Neural crest cell (in vitro differentiated cells): Measurements from ENCODE around the gene GALNS. TPM values are rescaled to one million over a fixed set of nuclear protein-coding genes. Genes with fewer than 3 reads are reported as not detected.

ENCODE experiments used
- DNase-seq: peaks from one replicate; pipeline ENCODE4 v3.0.0; 2021; ENCODE audit warnings: low read depth, mixed read lengths, low spot score
- H3K27ac Mint-ChIP-seq: one replicate; pipeline ENCODE4 v1.8.0; 2021; ENCODE audit warnings: mild to moderate bottlenecking, mixed read lengths; ENCODE audit not compliant: unreplicated experiment
- H3K27me3 Mint-ChIP-seq: 2 replicates; pipeline ENCODE4 v1.8.0; 2021; ENCODE audit warnings: low read depth, mild to moderate bottlenecking, mixed read lengths
- H3K36me3 Mint-ChIP-seq: 2 replicates; pipeline ENCODE4 v1.8.0; 2021; ENCODE audit warnings: low read depth, mild to moderate bottlenecking, mixed read lengths
- H3K4me1 Mint-ChIP-seq: 2 replicates; pipeline ENCODE4 v1.8.0; 2021; ENCODE audit warnings: mixed read lengths
- H3K4me3 Mint-ChIP-seq: one replicate; pipeline ENCODE4 v1.8.0; 2021; ENCODE audit warnings: mild to moderate bottlenecking, mixed read lengths
- H3K9me3 Mint-ChIP-seq: 2 replicates; pipeline ENCODE4 v1.8.0; 2021; ENCODE audit warnings: mixed read lengths
- CTCF ChIP-seq: fragments of 200-600 bp; sonication (generic); conservative IDR thresholded peaks from 2 replicates; pipeline ENCODE4 v1.5.0; 2021; ENCODE audit warnings: antibody characterized with exemption, mild to moderate bottlenecking
- total RNA-seq: library from RNA; stranded (reverse); gene quantifications from 2 replicates; pipeline ENCODE4 v1.2.1, GENCODE V29; 2021

GALNS gene
- total RNA-seq, 1 donor from 2014 or later: 19.7 TPM

GRCh38 chr16:88821168-88821850 is 35.4 kb downstream of the GALNS start:
- no peak for DNase-seq
- Mint-ChIP-seq H3K36me3 (no peaks in the 10 kb centered on the region), H3K4me1 (no peaks in the 10 kb centered on the region), H3K27me3 (no peaks in the 10 kb centered on the region), H3K4me3 (no peak overlapping the region), H3K9me3 (no peaks in the 10 kb centered on the region), H3K27ac (no peak overlapping the region)
- TF ChIP-seq CTCF: no peak

- H3K36me3 Mint-ChIP-seq: no peaks in the 10 kb centered on the region
- no peak for DNase-seq
- TF ChIP-seq CTCF: no peak
- H3K27me3 Mint-ChIP-seq: no peaks in the 10 kb centered on the region
- no peaks in the 10 kb centered on the region for H3K9me3 Mint-ChIP-seq
- H3K4me3 Mint-ChIP-seq: no peak overlapping the region
- H3K27ac Mint-ChIP-seq: no peak overlapping the region
- H3K4me1 Mint-ChIP-seq: no peaks in the 10 kb centered on the region
These were observed 36.2 kb downstream of the GALNS start for GRCh38 chr16:88820385-88821025.

- no peak for TF ChIP-seq CTCF
- Mint-ChIP-seq H3K4me1 (no peaks in the 10 kb centered on the region), H3K36me3 (no peaks in the 10 kb centered on the region), H3K4me3 (no peak overlapping the region), H3K9me3 (no peaks in the 10 kb centered on the region), H3K27me3 (no peaks in the 10 kb centered on the region), H3K27ac (no peak overlapping the region)
- no peak for DNase-seq
These were observed 37.6 kb downstream of the GALNS start for GRCh38 chr16:88819126-88819525.

GRCh38 chr16:88818575-88818874 is 38.2 kb downstream of the GALNS start:
- DNase-seq: no peak
- TF ChIP-seq CTCF: no peak
- H3K4me1 Mint-ChIP-seq: peaks cover 5% of the 10 kb centered on the region
- peak overlapping the region; percentile 18 for H3K4me3 Mint-ChIP-seq
- H3K36me3 Mint-ChIP-seq: no peaks in the 10 kb centered on the region
- H3K27me3 Mint-ChIP-seq: peaks cover 4% of the 10 kb centered on the region
- H3K27ac Mint-ChIP-seq: no peak overlapping the region
- H3K9me3 Mint-ChIP-seq: no peaks in the 10 kb centered on the region

- no peak for TF ChIP-seq CTCF
These were observed 38.8 kb downstream of the GALNS start for GRCh38 chr16:88817785-88818574.

More at GRCh38 chr16:88817785-88818574, 38.8 kb downstream of the GALNS start:
- Mint-ChIP-seq H3K4me1 (peaks cover 5% of the 10 kb centered on the region), H3K4me3 (no peak overlapping the region), H3K27me3 (peaks cover 4% of the 10 kb centered on the region), H3K9me3 (no peaks in the 10 kb centered on the region), H3K27ac (no peak overlapping the region), H3K36me3 (no peaks in the 10 kb centered on the region)
- no peak for DNase-seq
